B cell (primary cell): ENCODE data around the gene PLEKHM2. TPM values are rescaled to one million over a fixed set of nuclear protein-coding genes. Genes with fewer than 3 reads are reported as not detected.

Source experiments
- ATAC-seq: fragments of 200-7000 bp; cut with Tn5 transposase; one replicate; pipeline ENCODE4 v1.10.0; 2021; ENCODE audit warnings: low read depth, mild to moderate bottlenecking, moderate number of reproducible peaks, moderate library complexity
- CTCF ChIA-PET: fragments of 350-600 bp; sonication (Branson Sonifier 250); formaldehyde crosslinking; loops from one replicate; lab custom pipeline; 2021; ENCODE audit warnings: antibody characterized with exemption, inconsistent platforms; lab: Charles Lee
- POLR2A ChIA-PET: fragments of 350-600 bp; sonication (Branson Sonifier 250); formaldehyde crosslinking; loops from one replicate; lab custom pipeline; 2021; ENCODE audit warnings: antibody characterized with exemption; lab: Charles Lee
- DNase-seq: peaks from one replicate; pipeline ENCODE4 v3.0.0; 2013
- H2AFZ ChIP-seq: 2 replicates; pipeline ENCODE4 v1.6.1; 2012; ENCODE audit warnings: mild to moderate bottlenecking, low read depth, low read length; ENCODE audit not compliant: insufficient read depth, poor library complexity, severe bottlenecking
- H3K27ac ChIP-seq, 2 donors: 1 replicate in 1 of 2; 2 replicates in 1 of 2; pipeline ENCODE4 v1.5.1; 2012 to 2013; ENCODE audit warnings: low read length in 2 of 2, mild to moderate bottlenecking in 2 of 2, moderate library complexity in 1 of 2
- H3K27me3 ChIP-seq, 4 experiments: fragments of 200-600 bp in 1 of 4; sonication (generic) in 1 of 4; replicated peaks in 1 of 4; 1 replicate in 2 of 4; 2 replicates in 2 of 4; pipeline versions ENCODE4 v1.6.1 to v1.7.0; 2013 to 2016; ENCODE audit warnings: low read length in 3 of 4, mild to moderate bottlenecking in 2 of 4, mixed read lengths in 1 of 4, moderate library complexity in 1 of 4; ENCODE audit not compliant: insufficient read depth in 4 of 4, control insufficient read depth in 3 of 4; ENCODE audit errors: control extremely low read depth in 1 of 4
- H3K36me3 ChIP-seq, 2 experiments: replicated peaks in 1 of 2; 1 replicate in 1 of 2; 2 replicates in 1 of 2; pipeline versions ENCODE4 v1.6.1 to v1.7.1; 2013; ENCODE audit warnings: low read length in 1 of 2; ENCODE audit not compliant: insufficient read depth in 2 of 2, control insufficient read depth in 1 of 2; ENCODE audit errors: control extremely low read depth in 1 of 2, extremely low read depth in 1 of 2
- H3K4me1 ChIP-seq, 2 donors: fragments of 200-600 bp in 1 of 2; sonication (generic) in 1 of 2; 1 replicate in 1 of 2; 2 replicates in 1 of 2; pipeline versions ENCODE4 v1.5.1 to v1.6.1; 2013 to 2017; ENCODE audit warnings: low read length in 2 of 2; ENCODE audit not compliant: control insufficient read depth in 2 of 2, insufficient read depth in 2 of 2
- H3K4me2 ChIP-seq: replicated peaks from 2 replicates; pipeline ENCODE3; 2012; ENCODE audit warnings: mild to moderate bottlenecking, low read depth, low read length; ENCODE audit not compliant: poor library complexity, severe bottlenecking
- H3K4me3 ChIP-seq, 5 experiments: fragments of 200-600 bp in 1 of 5; sonication (generic) in 1 of 5; 1 replicate in 3 of 5; 2 replicates in 2 of 5; pipeline versions ENCODE4 v1.5.1 to v1.7.0; 2011 to 2016; ENCODE audit warnings: low read length in 4 of 5, mild to moderate bottlenecking in 4 of 5, low read depth in 2 of 5, control low read depth in 1 of 5, moderate library complexity in 1 of 5; ENCODE audit not compliant: insufficient read depth in 1 of 5; ENCODE audit errors: control extremely low read depth in 1 of 5, extremely low read depth in 1 of 5
- H3K79me2 ChIP-seq: fragments of 200-600 bp; sonication (generic); one replicate; pipeline ENCODE4 v1.6.0; 2016; ENCODE audit warnings: low read length; ENCODE audit not compliant: control insufficient read depth, insufficient read depth
- H3K9ac ChIP-seq: fragments of 200-600 bp; sonication (generic); 2 replicates; pipeline ENCODE4 v1.6.1; 2017; ENCODE audit warnings: mild to moderate bottlenecking, low read length, moderate library complexity
- H3K9me3 ChIP-seq, 3 donors: one replicate each; pipeline versions ENCODE4 v1.6.1 to v1.7.1; 2013; ENCODE audit warnings: low read length in 2 of 3; ENCODE audit not compliant: control insufficient read depth in 2 of 3, insufficient read depth in 1 of 3; ENCODE audit errors: control extremely low read depth in 1 of 3
- H4K20me1 ChIP-seq: 2 replicates; pipeline ENCODE4 v1.6.0; 2012; ENCODE audit warnings: mild to moderate bottlenecking, low read length; ENCODE audit not compliant: insufficient read depth, control insufficient read depth, poor library complexity, severe bottlenecking
- H3K27ac Mint-ChIP-seq: one replicate; pipeline ENCODE4 v1.8.0; 2021; ENCODE audit warnings: mixed read lengths
- H3K27me3 Mint-ChIP-seq: one replicate; pipeline ENCODE4 v1.8.0; 2021; ENCODE audit warnings: mixed read lengths
- H3K4me1 Mint-ChIP-seq: one replicate; pipeline ENCODE4 v1.8.0; 2021; ENCODE audit warnings: mixed read lengths
- H3K4me3 Mint-ChIP-seq: one replicate; pipeline ENCODE4 v1.8.0; 2021; ENCODE audit warnings: mixed read lengths
- H3K9me3 Mint-ChIP-seq: one replicate; pipeline ENCODE4 v1.8.0; 2022; ENCODE audit warnings: mixed read lengths; ENCODE audit not compliant: insufficient read depth
- EZH2 ChIP-seq: IDR thresholded peaks from 2 replicates; pipeline ENCODE4 v1.6.1; 2012; ENCODE audit warnings: borderline replicate concordance, low read depth, mild to moderate bottlenecking, moderate library complexity, low read length; ENCODE audit not compliant: insufficient read depth, poor library complexity, severe bottlenecking
- WGBS: methylation state at CpG from one replicate; pipeline ENCODE4 v1.1.5; 2013; ENCODE audit warnings: missing lambda C conversion rate; ENCODE audit not compliant: insufficient coverage; 5-methylcytosine and 5-hydroxymethylcytosine counted together
- intact Hi-C: fragments of 100-400 bp; cut with micrococcal nuclease; formaldehyde crosslinking; loops from one replicate; pipeline ENCODE4 v1.10.0; 2022
- polyA plus RNA-seq: library from polyadenylated mRNA; depleted of rRNA; stranded (reverse); fragments of >200 nt; gene quantifications from 2 replicates; pipeline ENCODE4 v1.2.3, GENCODE V29; 2012
- total RNA-seq, 2 donors: library from RNA; stranded (reverse); fragments of 120-200 nt in 1 of 2; gene quantifications; 1 replicate in 1 of 2; 2 replicates in 1 of 2; pipeline versions ENCODE4 v1.2.3 to v1.2.4, GENCODE V29; 2013 to 2022
- TF ChIP-seq, protein P1 (sequence below): fragments of 200-600 bp; IDR thresholded peaks from one replicate; pipeline ENCODE4 v1.8.0; 2022; ENCODE audit warnings: antibody characterized with exemption, mild to moderate bottlenecking

PLEKHM2 gene
- total and polyA plus RNA-seq, 2 donors (not counting 1 experiment from before 2014, with no cell fraction given): 99.7 to 120 TPM

DNA sequence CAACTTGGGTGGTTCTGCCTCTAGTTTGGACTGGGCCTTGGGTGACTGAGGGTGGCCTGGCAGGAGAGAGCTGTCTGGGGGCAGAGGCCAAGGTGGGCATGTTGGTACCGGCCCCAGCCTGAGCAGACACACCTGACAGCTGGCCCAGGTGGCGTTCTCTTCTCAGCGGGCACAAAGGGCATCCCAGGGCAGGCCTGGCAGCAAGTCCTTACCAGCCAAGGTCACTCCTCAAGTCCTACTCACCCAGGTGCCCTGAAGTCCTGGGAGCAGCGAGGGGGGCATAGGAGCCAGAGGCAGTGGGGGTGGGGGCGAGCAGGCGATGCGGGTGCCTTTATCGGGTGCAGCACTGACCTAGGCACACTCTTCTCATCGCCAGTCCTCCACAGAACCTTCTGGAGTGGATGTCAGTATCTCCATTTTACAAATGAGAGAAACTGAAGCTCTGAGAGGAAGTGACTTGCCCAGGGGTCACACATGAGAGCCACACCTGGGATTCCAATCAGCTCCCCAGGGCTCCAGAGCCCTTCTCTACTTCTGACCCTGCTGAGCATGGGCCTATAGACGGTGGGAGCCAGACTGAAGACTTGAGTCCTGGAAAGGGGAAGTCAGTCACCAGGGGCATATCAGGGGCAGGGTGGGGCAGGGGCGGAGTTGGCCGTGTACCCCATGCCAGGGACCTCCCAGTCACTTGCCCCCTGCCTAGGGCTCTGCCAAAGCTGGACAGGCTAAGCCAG lies 51.4 kb downstream of the PLEKHM2 start:
- ATAC-seq (peak; percentile 44), DNase-seq (peak; percentile 42)
- no peak overlapping the region for H2AFZ ChIP-seq
- no peak overlapping the region for H3K4me2 ChIP-seq
- peaks cover 0 to 41% of the 10 kb centered on the region in 2 experiments for H3K36me3 ChIP-seq
- H3K4me1 ChIP-seq: peaks cover 0 to 3% of the 10 kb centered on the region in 2 donors
- no peak overlapping the region for H3K4me3 ChIP-seq
- H3K27me3 ChIP-seq: no peaks in the 10 kb centered on the region
- H3K9ac ChIP-seq: no peak overlapping the region
- peak overlapping the region; percentile 53 for H3K27ac Mint-ChIP-seq
- no peak for TF ChIP-seq EZH2
- TF ChIP-seq, protein P1, sequence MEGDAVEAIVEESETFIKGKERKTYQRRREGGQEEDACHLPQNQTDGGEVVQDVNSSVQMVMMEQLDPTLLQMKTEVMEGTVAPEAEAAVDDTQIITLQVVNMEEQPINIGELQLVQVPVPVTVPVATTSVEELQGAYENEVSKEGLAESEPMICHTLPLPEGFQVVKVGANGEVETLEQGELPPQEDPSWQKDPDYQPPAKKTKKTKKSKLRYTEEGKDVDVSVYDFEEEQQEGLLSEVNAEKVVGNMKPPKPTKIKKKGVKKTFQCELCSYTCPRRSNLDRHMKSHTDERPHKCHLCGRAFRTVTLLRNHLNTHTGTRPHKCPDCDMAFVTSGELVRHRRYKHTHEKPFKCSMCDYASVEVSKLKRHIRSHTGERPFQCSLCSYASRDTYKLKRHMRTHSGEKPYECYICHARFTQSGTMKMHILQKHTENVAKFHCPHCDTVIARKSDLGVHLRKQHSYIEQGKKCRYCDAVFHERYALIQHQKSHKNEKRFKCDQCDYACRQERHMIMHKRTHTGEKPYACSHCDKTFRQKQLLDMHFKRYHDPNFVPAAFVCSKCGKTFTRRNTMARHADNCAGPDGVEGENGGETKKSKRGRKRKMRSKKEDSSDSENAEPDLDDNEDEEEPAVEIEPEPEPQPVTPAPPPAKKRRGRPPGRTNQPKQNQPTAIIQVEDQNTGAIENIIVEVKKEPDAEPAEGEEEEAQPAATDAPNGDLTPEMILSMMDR: no peak
- POLR2A ChIA-PET: interaction anchor here (0.7 kb wide), 2 partner anchors 519 to 991 kb away, joined by 3 read pairs; no protein-coding TSS in a partner anchor
- CTCF ChIA-PET: no interaction called here
- H3K9me3 Mint-ChIP-seq: no peaks in the 10 kb centered on the region
- intact Hi-C loops: no loop called here
- 65% methylated on average over 6 of the region's 12 CpGs for WGBS
- H3K27ac ChIP-seq: no peak overlapping the region
- H3K9me3 ChIP-seq: no peaks in the 10 kb centered on the region
- H4K20me1 ChIP-seq: no peaks in the 10 kb centered on the region
- H3K27me3 Mint-ChIP-seq: no peaks in the 10 kb centered on the region
- no peaks in the 10 kb centered on the region for H3K4me1 Mint-ChIP-seq
- H3K4me3 Mint-ChIP-seq: no peak overlapping the region
- H3K79me2 ChIP-seq: no peaks in the 10 kb centered on the region
